H9 (cell line): ENCODE results near the gene CD247. TPM values are rescaled to one million over a fixed set of nuclear protein-coding genes. Genes with fewer than 3 reads are reported as not detected.

ENCODE experiments used
- DNase-seq: peaks from one replicate; pipeline ENCODE4 v3.0.0-alpha.2; 2017
- H2AFZ ChIP-seq: one replicate; pipeline ENCODE4 v1.6.1; 2013; ENCODE audit warnings: mild to moderate bottlenecking, low read length, control low read depth, moderate library complexity
- H2AK5ac ChIP-seq: 2 replicates; pipeline ENCODE4 v1.6.1; 2013; ENCODE audit warnings: low read length, control low read depth, mixed read lengths; ENCODE audit not compliant: insufficient read length
- H2BK120ac ChIP-seq: one replicate; pipeline ENCODE4 v1.6.1; 2013; ENCODE audit warnings: low read depth, mild to moderate bottlenecking, low read length, control low read depth, inconsistent platforms; ENCODE audit not compliant: poor library complexity, severe bottlenecking
- H2BK12ac ChIP-seq: 2 replicates; pipeline ENCODE4 v1.6.1; 2013; ENCODE audit warnings: low read length, control low read depth, mixed read lengths, low read depth; ENCODE audit not compliant: insufficient read length
- H2BK15ac ChIP-seq: 2 replicates; pipeline ENCODE4 v1.6.1; 2013; ENCODE audit warnings: low read depth, low read length, control low read depth
- H2BK20ac ChIP-seq: one replicate; pipeline ENCODE4 v1.6.1; 2013; ENCODE audit warnings: low read depth, mild to moderate bottlenecking, low read length, control low read depth, inconsistent platforms; ENCODE audit not compliant: poor library complexity, severe bottlenecking
- H2BK5ac ChIP-seq: 2 replicates; pipeline ENCODE4 v1.6.1; 2013; ENCODE audit warnings: low read length, control low read depth, mixed read lengths; ENCODE audit not compliant: insufficient read length
- H3K14ac ChIP-seq: 2 replicates; pipeline ENCODE4 v1.6.1; 2013; ENCODE audit warnings: low read length, control low read depth; ENCODE audit not compliant: insufficient read depth
- H3K18ac ChIP-seq: 2 replicates; pipeline ENCODE4 v1.6.1; 2013; ENCODE audit warnings: low read depth, mild to moderate bottlenecking, mixed read lengths, low read length, control low read depth; ENCODE audit not compliant: insufficient read length
- H3K23ac ChIP-seq: 2 replicates; pipeline ENCODE4 v1.6.1; 2013; ENCODE audit warnings: low read length, control low read depth, mixed read lengths, low read depth; ENCODE audit not compliant: insufficient read length
- H3K23me2 ChIP-seq: 2 replicates; pipeline ENCODE4 v1.6.1; 2013; ENCODE audit warnings: low read depth, mild to moderate bottlenecking, mixed read lengths, low read length, control low read depth; ENCODE audit not compliant: insufficient read length, poor library complexity, severe bottlenecking
- H3K27ac ChIP-seq: 2 replicates; pipeline ENCODE4 v1.5.1; 2013; ENCODE audit warnings: low read length, control low read depth, mixed read lengths, low read depth; ENCODE audit not compliant: insufficient read length
- H3K27me3 ChIP-seq: 2 replicates; pipeline ENCODE4 v1.6.1; 2013; ENCODE audit warnings: low read length, control low read depth, inconsistent platforms; ENCODE audit not compliant: insufficient read depth
- H3K4ac ChIP-seq: 2 replicates; pipeline ENCODE4 v1.6.1; 2013; ENCODE audit warnings: low read depth, mild to moderate bottlenecking, control low read depth, inconsistent platforms, low read length, moderate library complexity
- H3K4me1 ChIP-seq: 2 replicates; pipeline ENCODE4 v1.6.1; 2013; ENCODE audit warnings: low read length, control low read depth, inconsistent platforms; ENCODE audit not compliant: insufficient read depth
- H3K4me2 ChIP-seq: 2 replicates; pipeline ENCODE4 v1.6.1; 2013; ENCODE audit warnings: low read length, control low read depth, mixed read lengths; ENCODE audit not compliant: insufficient read length, insufficient read depth
- H3K56ac ChIP-seq: 2 replicates; pipeline ENCODE4 v1.6.1; 2013; ENCODE audit warnings: low read depth, mild to moderate bottlenecking, mixed read lengths, low read length, control low read depth; ENCODE audit not compliant: insufficient read length
- H3K79me1 ChIP-seq: 2 replicates; pipeline ENCODE4 v1.6.1; 2013; ENCODE audit warnings: low read depth, mild to moderate bottlenecking, moderate library complexity, low read length, control low read depth, inconsistent platforms; ENCODE audit not compliant: insufficient read depth, poor library complexity, severe bottlenecking
- H3K79me2 ChIP-seq: 2 replicates; pipeline ENCODE4 v1.6.1; 2013; ENCODE audit warnings: low read length, control low read depth, inconsistent platforms; ENCODE audit not compliant: insufficient read depth
- H3K9ac ChIP-seq: 2 replicates; pipeline ENCODE4 v1.6.1; 2013; ENCODE audit warnings: low read length, control low read depth, mixed read lengths; ENCODE audit not compliant: insufficient read length; ENCODE audit errors: extremely low read depth
- H3K9me3 ChIP-seq: one replicate; pipeline ENCODE4 v1.6.1; 2013; ENCODE audit warnings: low read depth, low read length, inconsistent platforms; ENCODE audit not compliant: control insufficient read depth
- H3T11ph ChIP-seq: one replicate; pipeline ENCODE4 v1.6.1; 2013; ENCODE audit warnings: mild to moderate bottlenecking, low read length, control low read depth, inconsistent platforms
- H4K20me1 ChIP-seq: one replicate; pipeline ENCODE4 v1.6.1; 2013; ENCODE audit not compliant: control insufficient read depth, insufficient read length, insufficient read depth
- H4K5ac ChIP-seq: 2 replicates; pipeline ENCODE4 v1.6.1; 2013; ENCODE audit warnings: low read depth, mild to moderate bottlenecking, mixed read lengths, low read length, control low read depth; ENCODE audit not compliant: insufficient read length
- H4K8ac ChIP-seq: replicated peaks from 2 replicates; pipeline ENCODE4 v1.6.1; 2013; ENCODE audit warnings: low read length, control low read depth, mixed read lengths, low read depth; ENCODE audit not compliant: insufficient read length
- H4K91ac ChIP-seq: 2 replicates; pipeline ENCODE4 v1.6.1; 2013; ENCODE audit warnings: low read depth, mild to moderate bottlenecking, moderate library complexity, mixed read lengths, low read length, control low read depth; ENCODE audit not compliant: insufficient read length
- H3K27ac Mint-ChIP-seq, 3 experiments: 2 replicates in 2 of 3; 3 replicates in 1 of 3; pipeline ENCODE4 v1.8.0; 2020 to 2021; ENCODE audit warnings: mixed read lengths in 3 of 3, mild to moderate bottlenecking in 1 of 3, moderate library complexity in 1 of 3
- H3K27me3 Mint-ChIP-seq: 2 replicates; pipeline ENCODE4 v1.8.0; 2021; ENCODE audit warnings: low read depth, mild to moderate bottlenecking, moderate library complexity, mixed read lengths
- H3K36me3 Mint-ChIP-seq, 3 experiments: 2 replicates in 2 of 3; 3 replicates in 1 of 3; pipeline ENCODE4 v1.8.0; 2020 to 2021; ENCODE audit warnings: low read depth in 3 of 3, mixed read lengths in 3 of 3; ENCODE audit not compliant: insufficient read depth in 1 of 3
- H3K4me1 Mint-ChIP-seq, 2 experiments: 2 replicates each; pipeline ENCODE4 v1.8.0; 2020; ENCODE audit warnings: mixed read lengths in 2 of 2
- H3K4me3 Mint-ChIP-seq, 2 experiments: 2 replicates in 1 of 2; 3 replicates in 1 of 2; pipeline ENCODE4 v1.8.0; 2020 to 2021; ENCODE audit warnings: mild to moderate bottlenecking in 2 of 2, mixed read lengths in 2 of 2, moderate library complexity in 1 of 2
- H3K9me3 Mint-ChIP-seq, 2 experiments: 2 replicates in 1 of 2; 3 replicates in 1 of 2; pipeline ENCODE4 v1.8.0; 2020; ENCODE audit warnings: mild to moderate bottlenecking in 2 of 2, mixed read lengths in 2 of 2, moderate library complexity in 1 of 2
- WGBS: extraction: QIAGEN DNeasy Blood & Tissue Kit; methylation state at CpG from one replicate; pipeline ENCODE4 v1.1.7; 2013; ENCODE audit warnings: missing lambda C conversion rate, low lambda C conversion rate, mixed read lengths; ENCODE audit not compliant: insufficient read length; ENCODE audit errors: extremely low coverage; 5-methylcytosine and 5-hydroxymethylcytosine counted together
- total RNA-seq: library from RNA; stranded (reverse); gene quantifications from 2 replicates; pipeline ENCODE4 v1.2.1, GENCODE V29; 2021
- TF ChIP-seq, protein P1 (sequence below): fragments of 200-600 bp; sonication (generic); conservative IDR thresholded peaks from 3 replicates; pipeline ENCODE4 v1.8.0; 2021; ENCODE audit warnings: antibody characterized with exemption, mild to moderate bottlenecking

Gene CD247
- total RNA-seq, 1 experiment from 2014 or later, result 1.2 TPM

- H4K20me1 ChIP-seq, result no peaks in the 10 kb centered on the region
- no peaks in the 10 kb centered on the region for H3K23me2 ChIP-seq
- no peak overlapping the region for H2BK12ac ChIP-seq
- no peaks in the 10 kb centered on the region for H3K9me3 ChIP-seq
- H3K23ac ChIP-seq, result no peak overlapping the region
- Mint-ChIP-seq H3K4me1 (no peaks in the 10 kb centered on the region), H3K4me3 (no peak overlapping the region), H3K36me3 (peaks cover 4 to 55% (median 43%) of the 10 kb centered on the region in 3 experiments), H3K27me3 (no peaks in the 10 kb centered on the region), H3K9me3 (no peaks in the 10 kb centered on the region), H3K27ac (peak overlapping the region in 1 of 3 experiments; percentile 6; a peak in 2 of 7 replicates)
- H2AK5ac ChIP-seq, result no peak overlapping the region
- H3K4me2 ChIP-seq, result no peak overlapping the region
- H2BK5ac ChIP-seq, result no peak overlapping the region
- WGBS, result no CpG with 5 or more reads among the region's 4 CpGs
- no peak overlapping the region for H4K5ac ChIP-seq
- H2BK120ac ChIP-seq, result no peak overlapping the region
- H3K56ac ChIP-seq, result no peak overlapping the region
- H2BK20ac ChIP-seq, result no peak overlapping the region
- H3K4me1 ChIP-seq, result no peaks in the 10 kb centered on the region
- no peak overlapping the region for H3K4ac ChIP-seq
- H3K27me3 ChIP-seq, result no peaks in the 10 kb centered on the region
- H2AFZ ChIP-seq, result no peak overlapping the region
- no peak overlapping the region for H4K8ac ChIP-seq
- H3K18ac ChIP-seq, result no peak overlapping the region
- H3K79me1 ChIP-seq, result no peaks in the 10 kb centered on the region
- H3K9ac ChIP-seq, result no peak overlapping the region
- no peak for DNase-seq
- TF ChIP-seq, protein P1, sequence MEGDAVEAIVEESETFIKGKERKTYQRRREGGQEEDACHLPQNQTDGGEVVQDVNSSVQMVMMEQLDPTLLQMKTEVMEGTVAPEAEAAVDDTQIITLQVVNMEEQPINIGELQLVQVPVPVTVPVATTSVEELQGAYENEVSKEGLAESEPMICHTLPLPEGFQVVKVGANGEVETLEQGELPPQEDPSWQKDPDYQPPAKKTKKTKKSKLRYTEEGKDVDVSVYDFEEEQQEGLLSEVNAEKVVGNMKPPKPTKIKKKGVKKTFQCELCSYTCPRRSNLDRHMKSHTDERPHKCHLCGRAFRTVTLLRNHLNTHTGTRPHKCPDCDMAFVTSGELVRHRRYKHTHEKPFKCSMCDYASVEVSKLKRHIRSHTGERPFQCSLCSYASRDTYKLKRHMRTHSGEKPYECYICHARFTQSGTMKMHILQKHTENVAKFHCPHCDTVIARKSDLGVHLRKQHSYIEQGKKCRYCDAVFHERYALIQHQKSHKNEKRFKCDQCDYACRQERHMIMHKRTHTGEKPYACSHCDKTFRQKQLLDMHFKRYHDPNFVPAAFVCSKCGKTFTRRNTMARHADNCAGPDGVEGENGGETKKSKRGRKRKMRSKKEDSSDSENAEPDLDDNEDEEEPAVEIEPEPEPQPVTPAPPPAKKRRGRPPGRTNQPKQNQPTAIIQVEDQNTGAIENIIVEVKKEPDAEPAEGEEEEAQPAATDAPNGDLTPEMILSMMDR, result no peak
- H3K14ac ChIP-seq, result no peak overlapping the region
- H2BK15ac ChIP-seq, result no peak overlapping the region; the same call in 1 of the 2 replicates
- no peak overlapping the region for H3K27ac ChIP-seq
- no peak overlapping the region for H3T11ph ChIP-seq
- H4K91ac ChIP-seq, result no peak overlapping the region
- H3K79me2 ChIP-seq, result no peaks in the 10 kb centered on the region
Measured at GRCh38 chr1:167404161-167404888, 114.0 kb downstream of the CD247 start.
